Mammary epithelial cell (primary cell): ENCODE results near the gene EIF4E3.

Experiments
- CTCF ChIP-seq, 2 donors: IDR thresholded peaks in 1 of 2; conservative IDR thresholded peaks in 1 of 2; 2 replicates each; pipeline ENCODE4 v1.5.1; 2011 to 2012; ENCODE audit warnings: inconsistent platforms in 2 of 2, low read length in 2 of 2, mild to moderate bottlenecking in 2 of 2, control low read depth in 1 of 2, low read depth in 1 of 2; ENCODE audit not compliant: insufficient read depth in 1 of 2; ENCODE audit errors: extremely low read depth in 1 of 2
- EZH2 ChIP-seq: IDR thresholded peaks from 2 replicates; pipeline ENCODE4 v1.6.1; 2012; ENCODE audit warnings: low read length, inconsistent platforms, borderline replicate concordance

GRCh38 chr3:71629711-71630110 is 95.5 kb downstream of the EIF4E3 start:
- no peak for TF ChIP-seq CTCF (conservative IDR thresholded peaks at IDR 0.05 in 1 of 2, IDR thresholded peaks at IDR 0.05 in 1 of 2; ENCODE audit: extremely low read depth in 1 of 2, insufficient read depth in 1 of 2, low read depth in 1 of 2, low read length in 2 of 2)
- no peak for TF ChIP-seq EZH2
